ENCODE results near the gene KHK.

- TF ChIP-seq, protein P1, sequence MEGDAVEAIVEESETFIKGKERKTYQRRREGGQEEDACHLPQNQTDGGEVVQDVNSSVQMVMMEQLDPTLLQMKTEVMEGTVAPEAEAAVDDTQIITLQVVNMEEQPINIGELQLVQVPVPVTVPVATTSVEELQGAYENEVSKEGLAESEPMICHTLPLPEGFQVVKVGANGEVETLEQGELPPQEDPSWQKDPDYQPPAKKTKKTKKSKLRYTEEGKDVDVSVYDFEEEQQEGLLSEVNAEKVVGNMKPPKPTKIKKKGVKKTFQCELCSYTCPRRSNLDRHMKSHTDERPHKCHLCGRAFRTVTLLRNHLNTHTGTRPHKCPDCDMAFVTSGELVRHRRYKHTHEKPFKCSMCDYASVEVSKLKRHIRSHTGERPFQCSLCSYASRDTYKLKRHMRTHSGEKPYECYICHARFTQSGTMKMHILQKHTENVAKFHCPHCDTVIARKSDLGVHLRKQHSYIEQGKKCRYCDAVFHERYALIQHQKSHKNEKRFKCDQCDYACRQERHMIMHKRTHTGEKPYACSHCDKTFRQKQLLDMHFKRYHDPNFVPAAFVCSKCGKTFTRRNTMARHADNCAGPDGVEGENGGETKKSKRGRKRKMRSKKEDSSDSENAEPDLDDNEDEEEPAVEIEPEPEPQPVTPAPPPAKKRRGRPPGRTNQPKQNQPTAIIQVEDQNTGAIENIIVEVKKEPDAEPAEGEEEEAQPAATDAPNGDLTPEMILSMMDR (IDR thresholded peaks at IDR 0.05), result no peak
- TF ChIP-seq POLR2AphosphoS5 (IDR thresholded peaks at IDR 0.05; ENCODE audit: low read depth, low read length) (no peak), SIN3A (IDR thresholded peaks at IDR 0.05; ENCODE audit: borderline replicate concordance, insufficient read depth, low read depth, low read length) (no peak), TCF7L2 (IDR thresholded peaks at IDR 0.05; ENCODE audit: low read depth, low read length) (no peak)
Measured at GRCh38 chr2:27135478-27135955, 48.9 kb downstream of the KHK start.

Data from Panc1 (cell line).